ENCODE data around the gene ORAI2. TPM values are rescaled to one million over a fixed set of nuclear protein-coding genes. Genes with fewer than 3 reads are reported as not detected.

ORAI2 gene
- total and polyA plus RNA-seq, 2 donors, result 11.6 to 13.6 TPM

DNA sequence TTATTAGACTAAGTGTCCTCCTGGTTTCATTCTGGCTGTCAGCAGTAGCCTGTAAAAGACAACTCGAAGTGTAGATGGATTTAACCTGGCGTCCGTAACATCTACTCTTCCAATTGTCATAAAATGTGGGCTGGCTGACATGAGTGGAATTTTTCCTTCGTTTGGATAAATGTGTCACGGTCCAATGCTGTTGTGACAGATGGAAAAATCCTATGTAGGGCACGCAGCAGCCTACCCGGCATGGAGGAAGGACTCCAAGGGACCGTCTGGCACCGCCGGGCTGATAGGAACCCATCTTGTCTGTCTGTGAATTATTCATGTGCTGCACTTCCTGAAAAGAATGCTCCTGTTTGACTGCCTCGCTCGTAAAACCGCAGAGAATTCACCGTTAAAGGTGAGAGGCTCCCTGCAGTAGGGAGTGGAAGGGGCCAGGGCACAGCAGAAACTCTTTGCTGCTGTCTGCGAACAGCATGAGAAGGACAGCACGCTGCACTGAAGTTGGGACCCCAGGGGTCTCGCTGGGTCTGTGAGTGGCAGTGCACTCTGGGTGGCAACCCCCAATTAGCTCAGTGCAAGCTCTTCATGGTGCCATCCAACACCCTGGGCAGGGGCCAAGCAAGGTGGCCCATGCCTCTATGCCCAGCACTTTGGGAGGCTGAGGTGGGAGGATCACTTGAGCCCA, 1.6 kb upstream of the ORAI2 start:
- Histone ChIP-seq H3K36me3 (ENCODE audit: control insufficient read depth in 2 of 2, insufficient read depth in 2 of 2, low read length in 1 of 2) (peaks cover 2 to 17% of the 10 kb centered on the region in 2 donors), H3K27ac (ENCODE audit: low read depth in 1 of 2, low read length in 1 of 2) (peak overlapping the region; percentile 97 to 99), H3K9me3 (ENCODE audit: control insufficient read depth in 2 of 2, insufficient read depth in 1 of 2, low read length in 1 of 2) (no peaks in the 10 kb centered on the region), H3K27me3 (ENCODE audit: control insufficient read depth in 2 of 2, insufficient read depth in 1 of 2, low read length in 1 of 2) (no peaks in the 10 kb centered on the region), H3K4me3 (ENCODE audit: low read length in 2 of 2) (peak overlapping the region; percentile 81 to 95), H3K4me1 (ENCODE audit: control insufficient read depth in 2 of 2, insufficient read depth in 2 of 2, low read length in 2 of 2) (peaks cover 35 to 90% of the 10 kb centered on the region in 2 donors)
- 14% methylated on average over 17 of the region's 17 CpGs for WGBS
- peak in 6 of 9 donors; percentile 65 to 93 (median 78) for DNase-seq (ENCODE audit: low read depth in 6 of 9, low spot score in 9 of 9)

DNA sequence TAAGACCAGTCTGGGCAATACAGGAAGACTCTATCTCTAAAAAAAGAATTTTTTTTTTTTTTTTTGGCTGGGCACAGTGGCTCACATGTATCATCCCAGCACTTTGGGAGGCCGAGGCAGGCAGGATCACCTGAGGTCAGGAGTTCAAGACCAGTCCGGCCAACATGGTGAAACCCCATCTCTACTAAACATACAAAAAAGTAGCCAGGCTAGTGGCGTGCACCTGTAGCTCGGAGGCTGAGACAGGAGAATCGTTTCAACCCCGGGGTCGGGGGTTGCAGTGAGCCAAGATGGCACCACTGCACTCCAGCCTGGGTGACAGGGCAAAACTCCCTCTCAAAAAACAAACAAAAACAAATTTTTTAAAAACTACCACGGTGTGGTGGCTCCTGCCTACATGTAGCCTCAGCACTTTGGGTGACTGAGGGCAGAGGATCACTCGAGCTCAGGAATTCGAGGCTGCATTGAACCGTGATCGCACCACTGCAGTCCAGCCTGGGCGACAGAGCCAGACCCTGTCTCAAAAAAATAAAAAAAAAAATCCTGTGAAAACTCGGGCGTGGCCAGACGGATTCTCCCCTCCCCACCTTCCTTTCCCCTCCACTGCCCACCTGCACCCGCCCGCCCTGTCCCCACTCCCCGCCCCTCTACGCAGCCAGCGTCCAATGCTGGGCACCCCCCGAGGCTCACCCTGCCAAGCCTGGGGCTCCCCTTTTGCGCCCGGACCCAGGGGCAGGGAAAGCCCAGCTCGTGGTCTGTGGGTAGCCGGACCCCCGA, 745 bp upstream of the ORAI2 start:
- H3K27me3 ChIP-seq (ENCODE audit: control insufficient read depth in 2 of 2, insufficient read depth in 1 of 2, low read length in 1 of 2), result no peaks in the 10 kb centered on the region
- peaks cover 30 to 83% of the 10 kb centered on the region in 2 donors for H3K4me1 ChIP-seq (ENCODE audit: control insufficient read depth in 2 of 2, insufficient read depth in 2 of 2, low read length in 2 of 2)
- DNase-seq (ENCODE audit: low read depth in 6 of 9, low spot score in 9 of 9), result peak in 1 of 9 donors; percentile 53
- peak overlapping the region; percentile 97 to 99 for H3K27ac ChIP-seq (ENCODE audit: low read depth in 1 of 2, low read length in 1 of 2)
- H3K4me3 ChIP-seq (ENCODE audit: low read length in 2 of 2), result peak overlapping the region; percentile 81 to 95
- peaks cover 0 to 3% of the 10 kb centered on the region in 2 donors for H3K9me3 ChIP-seq (ENCODE audit: control insufficient read depth in 2 of 2, insufficient read depth in 1 of 2, low read length in 1 of 2)
- WGBS, result 33% methylated on average over 27 of the region's 27 CpGs
- H3K36me3 ChIP-seq (ENCODE audit: control insufficient read depth in 2 of 2, insufficient read depth in 2 of 2, low read length in 1 of 2), result peaks cover 4 to 14% of the 10 kb centered on the region in 2 donors

DNA sequence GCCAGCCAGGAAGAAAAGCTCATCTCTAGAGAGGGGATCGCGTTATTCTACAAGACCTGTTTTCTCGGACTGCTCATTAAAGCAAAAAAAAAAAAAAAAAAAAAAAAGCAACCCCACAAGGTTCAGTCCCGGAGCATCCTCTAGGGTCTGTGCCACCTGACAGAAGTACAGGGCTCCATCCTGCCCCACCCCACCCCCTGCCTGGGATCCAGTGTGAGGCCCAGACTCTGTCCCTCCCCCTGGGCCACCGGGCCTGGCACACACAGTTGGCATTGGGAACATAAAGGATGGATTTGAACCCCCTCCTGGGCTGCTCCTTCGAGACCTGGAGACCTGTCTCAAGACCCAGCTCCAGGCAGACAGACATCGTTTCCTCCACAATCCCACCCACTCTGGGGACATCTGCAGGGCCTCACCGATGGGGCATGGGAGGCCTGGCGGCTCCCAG, 688 bp downstream of the ORAI2 start:
- H3K9me3 ChIP-seq (ENCODE audit: control insufficient read depth in 2 of 2, insufficient read depth in 1 of 2, low read length in 1 of 2), result peaks cover 0 to 4% of the 10 kb centered on the region in 2 donors
- 23% methylated on average over 9 of the region's 9 CpGs for WGBS
- peak overlapping the region; percentile 86 to 95 for H3K4me3 ChIP-seq (ENCODE audit: low read length in 2 of 2)
- DNase-seq (ENCODE audit: low read depth in 6 of 9, low spot score in 9 of 9), result peak in 1 of 9 donors; percentile 50
- peak overlapping the region; percentile 0 to 66 for H3K27ac ChIP-seq (ENCODE audit: low read depth in 1 of 2, low read length in 1 of 2)
- H3K27me3 ChIP-seq (ENCODE audit: control insufficient read depth in 2 of 2, insufficient read depth in 1 of 2, low read length in 1 of 2), result no peaks in the 10 kb centered on the region
- H3K4me1 ChIP-seq (ENCODE audit: control insufficient read depth in 2 of 2, insufficient read depth in 2 of 2, low read length in 2 of 2), result peaks cover 27 to 74% of the 10 kb centered on the region in 2 donors
- H3K36me3 ChIP-seq (ENCODE audit: control insufficient read depth in 2 of 2, insufficient read depth in 2 of 2, low read length in 1 of 2), result peaks cover 13 to 18% of the 10 kb centered on the region in 2 donors

DNA sequence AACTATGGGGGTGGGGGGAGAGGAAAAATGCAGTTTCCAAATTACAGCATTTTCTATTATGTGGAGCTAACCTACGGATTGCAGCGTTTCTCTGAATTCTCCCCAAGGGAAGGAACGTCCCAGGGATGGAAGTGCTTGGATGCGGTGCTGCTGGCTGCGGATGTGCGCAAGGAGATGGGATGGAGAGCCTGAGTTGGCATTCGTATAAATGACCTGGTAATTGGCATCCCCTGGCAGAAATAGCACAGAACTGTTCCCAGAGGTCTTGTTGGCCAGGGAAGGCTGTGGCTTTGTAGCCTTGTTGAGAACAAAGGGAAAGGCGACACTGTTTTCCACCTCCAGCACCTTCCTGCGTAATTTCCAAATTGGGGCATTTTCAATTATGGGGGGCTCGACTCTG, 2.7 kb downstream of the ORAI2 start:
- no peak for DNase-seq (ENCODE audit: low read depth in 6 of 9, low spot score in 9 of 9)
- Histone ChIP-seq H3K36me3 (ENCODE audit: control insufficient read depth in 2 of 2, insufficient read depth in 2 of 2, low read length in 1 of 2) (peaks cover 25 to 28% of the 10 kb centered on the region in 2 donors), H3K9me3 (ENCODE audit: control insufficient read depth in 2 of 2, insufficient read depth in 1 of 2, low read length in 1 of 2) (peaks cover 0 to 4% of the 10 kb centered on the region in 2 donors), H3K27ac (ENCODE audit: low read depth in 1 of 2, low read length in 1 of 2) (no peak overlapping the region), H3K4me3 (ENCODE audit: low read length in 2 of 2) (no peak overlapping the region), H3K27me3 (ENCODE audit: control insufficient read depth in 2 of 2, insufficient read depth in 1 of 2, low read length in 1 of 2) (no peaks in the 10 kb centered on the region), H3K4me1 (ENCODE audit: control insufficient read depth in 2 of 2, insufficient read depth in 2 of 2, low read length in 2 of 2) (peaks cover 20 to 63% of the 10 kb centered on the region in 2 donors)
- WGBS, result 97% methylated on average over 10 of the region's 10 CpGs

DNA sequence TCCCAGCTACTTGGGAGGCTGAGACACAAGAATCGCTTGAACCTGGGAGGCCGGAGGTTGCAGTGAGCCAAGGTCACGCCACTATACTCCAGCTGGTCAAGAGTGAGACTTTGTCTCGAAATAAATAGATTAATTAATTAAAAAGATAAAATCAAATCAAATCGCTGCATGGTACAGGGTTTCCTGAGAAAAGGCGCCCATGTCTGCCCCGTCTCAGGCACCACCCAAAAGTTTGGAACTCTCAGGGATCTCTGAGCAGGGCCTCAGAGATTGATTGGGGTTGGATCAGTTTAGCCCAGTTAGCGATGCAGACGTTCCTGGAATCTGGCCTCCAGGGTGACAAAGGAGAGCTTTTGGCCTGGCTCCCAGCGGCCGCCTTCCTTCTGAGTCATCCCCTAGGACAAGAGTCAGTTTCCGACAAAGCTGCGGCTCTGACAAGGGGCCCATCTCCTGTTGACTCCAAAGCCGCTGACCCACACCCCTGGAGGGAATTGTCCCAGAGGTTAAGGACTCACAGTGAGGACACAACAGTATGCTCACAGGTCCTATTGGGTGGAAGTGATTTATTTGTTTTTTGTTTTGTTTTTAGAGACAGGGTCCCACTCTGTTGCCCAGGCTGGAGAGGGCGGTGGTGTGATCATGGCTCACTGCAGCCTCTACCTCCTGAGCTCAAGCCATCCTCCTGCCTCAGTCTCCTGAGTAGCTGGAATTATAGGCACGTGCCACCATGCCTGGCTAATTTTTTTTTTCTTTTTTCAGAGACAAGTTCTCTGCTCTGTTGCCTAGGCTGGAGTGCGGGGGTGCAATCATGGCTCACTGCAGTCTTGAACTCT, 6.8 kb downstream of the ORAI2 start:
- Histone ChIP-seq H3K27ac (ENCODE audit: low read depth in 1 of 2, low read length in 1 of 2) (no peak overlapping the region), H3K36me3 (ENCODE audit: control insufficient read depth in 2 of 2, insufficient read depth in 2 of 2, low read length in 1 of 2) (peaks cover 35 to 38% of the 10 kb centered on the region in 2 donors), H3K9me3 (ENCODE audit: control insufficient read depth in 2 of 2, insufficient read depth in 1 of 2, low read length in 1 of 2) (peaks cover 0 to 8% of the 10 kb centered on the region in 2 donors), H3K4me3 (ENCODE audit: low read length in 2 of 2) (no peak overlapping the region), H3K27me3 (ENCODE audit: control insufficient read depth in 2 of 2, insufficient read depth in 1 of 2, low read length in 1 of 2) (no peaks in the 10 kb centered on the region), H3K4me1 (ENCODE audit: control insufficient read depth in 2 of 2, insufficient read depth in 2 of 2, low read length in 2 of 2) (peaks cover 0 to 43% of the 10 kb centered on the region in 2 donors)
- DNase-seq (ENCODE audit: low read depth in 6 of 9, low spot score in 9 of 9), result no peak
- 97% methylated on average over 17 of the region's 17 CpGs for WGBS

DNA sequence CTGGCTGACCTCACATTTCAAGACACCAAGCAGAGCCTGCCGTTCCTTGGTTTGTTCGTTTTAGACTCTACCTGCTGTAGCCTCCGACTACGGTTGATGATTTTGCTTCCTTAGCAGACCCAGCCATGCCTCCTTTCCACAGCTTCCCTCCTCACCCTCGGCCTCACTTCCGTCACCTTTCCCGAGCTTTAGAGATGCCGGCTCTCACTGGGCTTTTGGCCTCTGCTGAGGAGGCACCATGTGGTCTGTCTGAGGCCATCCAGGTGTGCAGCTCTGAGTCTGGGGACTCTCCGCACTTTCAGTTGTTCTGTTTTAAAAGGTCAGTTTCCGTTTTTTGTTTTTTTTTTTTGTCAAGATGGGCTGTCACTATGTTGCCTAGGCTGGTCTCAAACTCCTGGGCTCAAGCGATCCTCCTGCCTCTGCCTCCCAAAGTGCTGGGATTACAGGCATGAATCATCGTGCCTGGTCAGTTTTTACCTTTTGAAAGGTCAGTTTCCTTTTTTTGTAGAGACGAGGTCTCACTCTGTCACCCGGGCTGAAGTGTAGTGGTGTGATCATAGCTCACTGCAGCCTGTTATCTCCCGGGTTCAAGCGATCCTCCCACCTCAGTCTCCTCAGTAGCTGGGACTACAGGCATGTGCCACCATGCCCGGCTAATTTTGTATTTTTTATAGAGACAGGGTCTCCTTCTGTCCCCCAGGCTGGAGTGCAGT, 11.7 kb downstream of the ORAI2 start:
- H3K27ac ChIP-seq (ENCODE audit: low read depth in 1 of 2, low read length in 1 of 2), result no peak overlapping the region
- H3K4me1 ChIP-seq (ENCODE audit: control insufficient read depth in 2 of 2, insufficient read depth in 2 of 2, low read length in 2 of 2), result peaks cover 0 to 28% of the 10 kb centered on the region in 2 donors
- no peaks in the 10 kb centered on the region for H3K27me3 ChIP-seq (ENCODE audit: control insufficient read depth in 2 of 2, insufficient read depth in 1 of 2, low read length in 1 of 2)
- peaks cover 39 to 43% of the 10 kb centered on the region in 2 donors for H3K36me3 ChIP-seq (ENCODE audit: control insufficient read depth in 2 of 2, insufficient read depth in 2 of 2, low read length in 1 of 2)
- H3K9me3 ChIP-seq (ENCODE audit: control insufficient read depth in 2 of 2, insufficient read depth in 1 of 2, low read length in 1 of 2), result peaks cover 0 to 6% of the 10 kb centered on the region in 2 donors
- DNase-seq (ENCODE audit: low read depth in 6 of 9, low spot score in 9 of 9), result no peak
- no peak overlapping the region for H3K4me3 ChIP-seq (ENCODE audit: low read length in 2 of 2)
- WGBS, result 96% methylated on average over 17 of the region's 17 CpGs

DNA sequence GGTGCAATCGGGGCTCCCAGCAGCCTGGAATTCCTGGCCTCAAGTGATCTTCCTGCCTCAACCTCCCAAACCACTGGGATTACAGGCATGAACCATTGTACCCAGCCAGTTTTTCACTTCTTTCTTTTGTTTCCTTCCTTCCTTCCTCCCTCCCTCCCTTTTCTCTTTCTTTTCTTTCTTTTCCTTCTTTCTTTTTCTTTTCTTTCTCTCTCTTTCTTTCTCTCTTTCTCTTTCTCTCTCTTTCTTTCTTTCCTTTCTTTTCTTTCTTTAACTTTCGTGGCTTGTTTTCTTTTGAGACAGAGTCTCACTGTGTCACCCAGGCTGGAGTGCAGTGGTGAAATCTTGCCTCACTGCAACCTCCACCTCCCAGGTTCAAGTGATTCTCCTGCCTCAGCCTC, 12.3 kb downstream of the ORAI2 start:
- Histone ChIP-seq H3K27me3 (ENCODE audit: control insufficient read depth in 2 of 2, insufficient read depth in 1 of 2, low read length in 1 of 2) (no peaks in the 10 kb centered on the region), H3K4me3 (ENCODE audit: low read length in 2 of 2) (no peak overlapping the region), H3K36me3 (ENCODE audit: control insufficient read depth in 2 of 2, insufficient read depth in 2 of 2, low read length in 1 of 2) (peaks cover 34 to 40% of the 10 kb centered on the region in 2 donors), H3K9me3 (ENCODE audit: control insufficient read depth in 2 of 2, insufficient read depth in 1 of 2, low read length in 1 of 2) (peaks cover 0 to 6% of the 10 kb centered on the region in 2 donors), H3K4me1 (ENCODE audit: control insufficient read depth in 2 of 2, insufficient read depth in 2 of 2, low read length in 2 of 2) (peaks cover 0 to 23% of the 10 kb centered on the region in 2 donors), H3K27ac (ENCODE audit: low read depth in 1 of 2, low read length in 1 of 2) (no peak overlapping the region)
- no peak for DNase-seq (ENCODE audit: low read depth in 6 of 9, low spot score in 9 of 9)
- WGBS, result 81% methylated on average over 2 of the region's 2 CpGs

DNA sequence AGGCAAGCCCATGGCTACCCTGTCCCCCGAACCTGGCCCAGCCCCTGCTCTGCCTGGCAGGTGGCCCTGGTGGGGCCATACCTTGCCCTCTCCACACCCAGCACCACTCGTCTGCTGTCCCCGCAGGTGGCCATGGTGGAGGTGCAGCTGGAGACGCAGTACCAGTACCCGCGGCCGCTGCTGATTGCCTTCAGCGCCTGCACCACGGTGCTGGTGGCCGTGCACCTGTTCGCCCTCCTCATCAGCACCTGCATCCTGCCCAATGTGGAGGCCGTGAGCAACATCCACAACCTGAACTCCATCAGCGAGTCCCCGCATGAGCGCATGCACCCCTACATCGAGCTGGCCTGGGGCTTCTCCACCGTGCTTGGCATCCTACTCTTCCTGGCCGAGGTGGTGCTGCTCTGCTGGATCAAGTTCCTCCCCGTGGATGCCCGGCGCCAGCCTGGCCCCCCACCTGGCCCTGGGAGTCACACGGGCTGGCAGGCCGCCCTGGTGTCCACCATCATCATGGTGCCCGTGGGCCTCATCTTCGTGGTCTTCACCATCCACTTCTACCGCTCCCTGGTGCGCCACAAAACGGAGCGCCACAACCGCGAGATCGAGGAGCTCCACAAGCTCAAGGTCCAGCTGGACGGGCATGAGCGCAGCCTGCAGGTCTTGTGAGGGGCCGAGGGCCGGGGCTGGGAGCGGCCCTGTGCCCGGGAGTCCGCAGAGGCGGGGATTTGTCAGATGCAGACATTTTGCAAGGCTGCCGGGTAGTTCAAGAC, 13.2 kb downstream of the ORAI2 start:
- H3K36me3 ChIP-seq (ENCODE audit: control insufficient read depth in 2 of 2, insufficient read depth in 2 of 2, low read length in 1 of 2), result peaks cover 34 to 39% of the 10 kb centered on the region in 2 donors
- H3K9me3 ChIP-seq (ENCODE audit: control insufficient read depth in 2 of 2, insufficient read depth in 1 of 2, low read length in 1 of 2), result peaks cover 0 to 6% of the 10 kb centered on the region in 2 donors
- no peaks in the 10 kb centered on the region for H3K27me3 ChIP-seq (ENCODE audit: control insufficient read depth in 2 of 2, insufficient read depth in 1 of 2, low read length in 1 of 2)
- peaks cover 0 to 14% of the 10 kb centered on the region in 2 donors for H3K4me1 ChIP-seq (ENCODE audit: control insufficient read depth in 2 of 2, insufficient read depth in 2 of 2, low read length in 2 of 2)
- no peak overlapping the region for H3K27ac ChIP-seq (ENCODE audit: low read depth in 1 of 2, low read length in 1 of 2)
- no peak for DNase-seq (ENCODE audit: low read depth in 6 of 9, low spot score in 9 of 9)
- no peak overlapping the region for H3K4me3 ChIP-seq (ENCODE audit: low read length in 2 of 2)
- WGBS, result 97% methylated on average over 41 of the region's 41 CpGs
